HCT116 (cell line): ENCODE measurements around the gene IREB2. TPM values are rescaled to one million over a fixed set of nuclear protein-coding genes. Genes with fewer than 3 reads are reported as not detected.

Experiments
- ATAC-seq: fragments of 200-7000 bp; cut with Tn5 transposase; 2 replicates; pipeline ENCODE4 v1.9.1; 2020; ENCODE audit warnings: mild to moderate bottlenecking, moderate library complexity
- BruUV-seq: library from RNA; stranded (reverse); fragments of 400-500 nt; replicated peaks from 2 replicates; lab custom pipeline; 2021; lab: Mats Ljungman, UMichigan
- CTCF ChIA-PET: fragments of 300-600 bp; sonication (Branson Sonifier 250); formaldehyde crosslinking; loops from one replicate; lab custom pipeline; 2021; ENCODE audit warnings: antibody characterized with exemption; lab: Charles Lee
- POLR2A ChIA-PET: fragments of 300-600, 350-600 bp; sonication (Branson Sonifier 250); formaldehyde crosslinking; loops from one replicate; lab custom pipeline; 2021; ENCODE audit warnings: antibody characterized with exemption; lab: Charles Lee
- RAD21 ChIA-PET, 2 experiments: fragments of 300-600 bp; sonication (Branson Sonifier 250); formaldehyde crosslinking; loops; one replicate each; lab custom pipeline; 2023; ENCODE audit warnings: low total read pairs in 2 of 2; ENCODE audit not compliant: uncharacterized antibody in 2 of 2, unreplicated experiment in 2 of 2, low non-redundant PET in 1 of 2; lab: Charles Lee
- DNase-seq: peaks from one replicate; pipeline ENCODE4 v3.0.0-alpha.2; 2010; ENCODE audit warnings: low read depth, low spot score
- H2AFZ ChIP-seq: fragments of 200-600 bp; shearing (Covaris generic), sonication (generic); 2 replicates; pipeline ENCODE4 v1.6.1; 2017; ENCODE audit warnings: low read depth, mixed run types, mixed read lengths, antibody characterized with exemption, low read length; ENCODE audit not compliant: poor library complexity, severe bottlenecking
- H3K27ac ChIP-seq: 2 replicates; pipeline ENCODE4 v1.5.1; 2012; ENCODE audit warnings: low read depth, low read length
- H3K27me3 ChIP-seq: fragments of 200-600 bp; sonication (generic); 2 replicates; pipeline ENCODE4 v1.6.1; 2016; ENCODE audit warnings: mixed run types, low read length, mixed read lengths; ENCODE audit not compliant: insufficient read depth
- H3K36me3 ChIP-seq, 2 experiments: fragments of 200-500 bp in 1 of 2; fragments of 200-600 bp in 1 of 2; sonication (Bioruptor generic) in 1 of 2; sonication (generic) in 1 of 2; 2 replicates each; pipeline versions ENCODE4 v1.5.1 to v1.6.1; 2014 to 2016; ENCODE audit warnings: low read length in 2 of 2, inconsistent platforms in 1 of 2, mixed read lengths in 1 of 2, mixed run types in 1 of 2; ENCODE audit not compliant: insufficient read depth in 2 of 2, control insufficient read depth in 1 of 2
- H3K4me1 ChIP-seq, 2 experiments: fragments of 200-600 bp in 1 of 2; sonication (generic) in 1 of 2; 2 replicates each; pipeline versions ENCODE4 v1.5.1 to v1.6.1; 2012 to 2017; ENCODE audit warnings: low read length in 2 of 2, inconsistent platforms in 1 of 2, mild to moderate bottlenecking in 1 of 2, mixed read lengths in 1 of 2, mixed run types in 1 of 2, moderate library complexity in 1 of 2; ENCODE audit not compliant: insufficient read depth in 2 of 2, control insufficient read depth in 1 of 2
- H3K4me2 ChIP-seq: fragments of 200-600 bp; sonication (generic); 2 replicates; pipeline ENCODE4 v1.6.1; 2017; ENCODE audit warnings: mixed run types, low read length, mixed read lengths
- H3K4me3 ChIP-seq, 2 experiments: fragments of 200-600 bp in 1 of 2; sonication (generic) in 1 of 2; replicated peaks in 1 of 2; 2 replicates each; pipeline ENCODE4 v1.5.1; 2011 to 2016; ENCODE audit warnings: low read length in 2 of 2, control low read depth in 1 of 2, low read depth in 1 of 2, mild to moderate bottlenecking in 1 of 2, mixed read lengths in 1 of 2, mixed run types in 1 of 2
- H3K79me2 ChIP-seq: fragments of 200-600 bp; sonication (generic); 2 replicates; pipeline ENCODE4 v1.6.1; 2017; ENCODE audit warnings: mild to moderate bottlenecking, mixed run types, low read length, moderate library complexity, mixed read lengths; ENCODE audit not compliant: insufficient read depth
- H3K9ac ChIP-seq: fragments of 200-600 bp; sonication (generic); 2 replicates; pipeline ENCODE4 v1.6.1; 2016; ENCODE audit warnings: low read length, mixed read lengths
- H3K9me2 ChIP-seq: fragments of 200-600 bp; sonication (generic), shearing (Covaris generic); 2 replicates; pipeline ENCODE4 v1.6.1; 2017; ENCODE audit warnings: mixed run types, mild to moderate bottlenecking, moderate library complexity; ENCODE audit not compliant: insufficient read depth
- H3K9me3 ChIP-seq, 2 experiments: fragments of 200-500 bp in 1 of 2; fragments of 200-600 bp in 1 of 2; sonication (Bioruptor generic) in 1 of 2; sonication (generic) in 1 of 2; 2 replicates each; pipeline ENCODE4 v1.6.1; 2014 to 2017; ENCODE audit warnings: low read length in 2 of 2, mixed read lengths in 2 of 2, inconsistent platforms in 1 of 2, low read depth in 1 of 2, mild to moderate bottlenecking in 1 of 2, mixed run types in 1 of 2, moderate library complexity in 1 of 2; ENCODE audit not compliant: control insufficient read depth in 1 of 2, insufficient read depth in 1 of 2
- H4K20me1 ChIP-seq: fragments of 200-600 bp; sonication (generic), shearing (Covaris generic); 2 replicates; pipeline ENCODE4 v1.6.1; 2017; ENCODE audit warnings: mixed run types, mild to moderate bottlenecking, moderate library complexity; ENCODE audit not compliant: insufficient read depth
- ATF3 ChIP-seq: IDR thresholded peaks from 2 replicates; pipeline ENCODE4 v1.6.1; 2012
- MAX ChIP-seq: IDR thresholded peaks from 2 replicates; pipeline ENCODE4 v1.6.1; 2012
- POLR2A ChIP-seq: IDR thresholded peaks from 2 replicates; pipeline ENCODE4 v1.7.0; 2011; ENCODE audit warnings: borderline replicate concordance; ENCODE audit not compliant: insufficient read depth, insufficient read length; ENCODE audit errors: extremely low read depth
- POLR2AphosphoS5 ChIP-seq: IDR thresholded peaks from 2 replicates; pipeline ENCODE4 v1.6.1; 2011; ENCODE audit warnings: mild to moderate bottlenecking, low read depth, low read length, moderate library complexity
- SIN3A ChIP-seq: IDR thresholded peaks from 2 replicates; pipeline ENCODE4 v1.6.1; 2012; ENCODE audit warnings: low read depth
- SP1 ChIP-seq: IDR thresholded peaks from 2 replicates; pipeline ENCODE4 v1.6.1; 2012; ENCODE audit warnings: low read depth
- TCF7L2 ChIP-seq: IDR thresholded peaks from 2 replicates; pipeline ENCODE4 v1.7.0; 2011; ENCODE audit warnings: borderline replicate concordance, inconsistent platforms; ENCODE audit not compliant: insufficient read depth, insufficient read length; ENCODE audit errors: extremely low read depth
- ZFX ChIP-seq: fragments of 450-650 bp; IDR thresholded peaks from 2 replicates; pipeline ENCODE4 v1.6.1; 2017
- intact Hi-C: fragments of 100-400 bp; cut with micrococcal nuclease; formaldehyde crosslinking; loops from 2 replicates; pipeline ENCODE4 v1.10.0; 2022
- total RNA-seq: library from RNA; stranded (reverse); gene quantifications from one replicate; pipeline ENCODE4 v1.2.1, GENCODE V29; 2021; ENCODE audit not compliant: unreplicated experiment

Gene IREB2
- total RNA-seq, 1 experiment from 2014 or later = 57.6 TPM

- no peaks in the 10 kb centered on the region for H3K27me3 ChIP-seq
- no peaks in the 10 kb centered on the region for H3K79me2 ChIP-seq
- ATAC-seq = no peak
- peaks cover 20 to 21% of the 10 kb centered on the region in 2 experiments; a peak in 3 of 4 replicates for H3K36me3 ChIP-seq
- peaks cover 2 to 10% of the 10 kb centered on the region in 2 experiments; a peak in 3 of 4 replicates for H3K4me1 ChIP-seq
- ChIA-PET CTCF (no interaction called here), POLR2A (no interaction called here), RAD21 (no interaction called here)
- H3K9me3 ChIP-seq = no peaks in the 10 kb centered on the region
- no peaks in the 10 kb centered on the region for H3K9me2 ChIP-seq
- H3K9ac ChIP-seq = no peak overlapping the region
- TF ChIP-seq ATF3 (no peak), SP1 (no peak)
- no peaks in the 10 kb centered on the region for H4K20me1 ChIP-seq
- H2AFZ ChIP-seq = no peak overlapping the region
- no peak overlapping the region for H3K4me3 ChIP-seq
- H3K4me2 ChIP-seq = no peak overlapping the region
- no peak overlapping the region for H3K27ac ChIP-seq
- BruUV-seq = no TSS peak
- intact Hi-C loops = no loop called here
- DNase-seq = no peak
Observed at GRCh38 chr15:78502641-78503040, 64.6 kb downstream of the IREB2 start.

- ChIA-PET POLR2A (no interaction called here), RAD21 (no interaction called here), CTCF (no interaction called here)
- ATAC-seq = peak; percentile 97
- Histone ChIP-seq H3K27ac (peak within 1 kb of the TSS; percentile 27), H3K9ac (peak within 1 kb of the TSS; percentile 76), H3K4me3 (peak within 1 kb of the TSS; percentile 79 to 85), H3K27me3 (no peaks in the 10 kb centered on the region), H4K20me1 (no peaks in the 10 kb centered on the region), H3K9me2 (no peaks in the 10 kb centered on the region), H3K79me2 (no peaks in the 10 kb centered on the region), H3K9me3 (no peaks in the 10 kb centered on the region), H3K36me3 (no peaks in the 10 kb centered on the region), H2AFZ (peak within 1 kb of the TSS; percentile 65), H3K4me1 (peaks cover 5 to 17% of the 10 kb centered on the region in 2 experiments; a peak in 3 of 4 replicates), H3K4me2 (peak within 1 kb of the TSS; percentile 99)
- intact Hi-C loops = loop anchor here (5.0 kb wide), 1 partner anchor 35 kb away; the partner anchor contains the start of gene PSMA4
- peak; percentile 94 for DNase-seq
- no TSS peak for BruUV-seq
- TF ChIP-seq POLR2AphosphoS5 = peak; percentile 72
- no peak for TF ChIP-seq SIN3A
- peak; percentile 59; the same call in 1 of the 2 replicates for TF ChIP-seq MAX
- TF ChIP-seq TCF7L2 = no peak
- TF ChIP-seq SP1 = peak; percentile 72
- TF ChIP-seq ZFX = 0 out of 2 replicates have a peak, but pooled peaks have one; percentile 12
- TF ChIP-seq POLR2A = peak; percentile 38
Observed at GRCh38 chr15:78506971-78507830, 69.2 kb downstream of the IREB2 start, which contains the start of gene HYKK. HYKK (plus strand) TSS chr15:78507577; CDS start chr15:78513089, 5,512 bp downstream.
